Psoas muscle (tissue), 8 donors: ENCODE measurements around the gene LZTS3. TPM values are rescaled to one million over a fixed set of nuclear protein-coding genes. Genes with fewer than 3 reads are reported as not detected.

Source experiments
- ATAC-seq, 4 donors: fragments of 200-7000 bp; cut with Tn5 transposase; one replicate each; pipeline ENCODE4 v1.9.1; 2020; ENCODE audit warnings: moderate library complexity in 3 of 4, mild to moderate bottlenecking in 2 of 4
- DNase-seq, 2 donors: peaks; one replicate each; pipeline ENCODE4 v3.0.0-alpha.2; 2020
- H3K27ac ChIP-seq: fragments of 200-600 bp; one replicate; pipeline ENCODE4 v1.8.0; 2022
- H3K27me3 ChIP-seq, 3 donors: fragments of 200-600 bp in 1 of 3; one replicate each; pipeline versions ENCODE4 v1.6.1 to v1.8.0; 2013 to 2022; ENCODE audit warnings: low read length in 2 of 3, mild to moderate bottlenecking in 2 of 3, moderate library complexity in 1 of 3; ENCODE audit not compliant: insufficient read depth in 3 of 3
- H3K36me3 ChIP-seq, 2 donors: fragments of 200-600 bp in 1 of 2; one replicate each; pipeline versions ENCODE4 v1.6.1 to v1.8.0; 2013 to 2022; ENCODE audit warnings: low read depth in 1 of 2, mild to moderate bottlenecking in 1 of 2, moderate library complexity in 1 of 2; ENCODE audit not compliant: insufficient read depth in 1 of 2
- H3K4me1 ChIP-seq: fragments of 200-600 bp; one replicate; pipeline ENCODE4 v1.8.0; 2022
- H3K4me3 ChIP-seq: fragments of 200-600 bp; one replicate; pipeline ENCODE4 v1.8.0; 2022; ENCODE audit warnings: mild to moderate bottlenecking
- H3K9me3 ChIP-seq: fragments of 200-600 bp; one replicate; pipeline ENCODE4 v1.8.0; 2022
- whole genome bisulfite sequencing, 3 donors: extraction: QIAGEN DNeasy Blood & Tissue Kit; methylation state at CpG; one replicate each; pipeline versions ENCODE4 v1.1.6 to v1.1.7; 2013; 5-methylcytosine and 5-hydroxymethylcytosine counted together
- intact Hi-C, 2 donors: fragments of 100-400 bp; cut with DNase I; formaldehyde crosslinking; loops; one replicate each; pipeline versions ENCODE4 v1.11.0 to v1.14.2; 2022
- polyA plus RNA-seq, 3 donors: library from polyadenylated mRNA; stranded (reverse); fragments of 200-250 nt; gene quantifications; one replicate each; pipeline ENCODE4 v1.2.3, GENCODE V29; 2013
- total RNA-seq, 4 donors: library from RNA; stranded (reverse); fragmentation: NEBNext Ultra II Directional in 2 of 4; extraction: Animal tissue kit (Norgen Biotek cat#: 25700) in 2 of 4; gene quantifications; one replicate each; pipeline versions ENCODE4 v1.2.1 to v1.2.4, GENCODE V29; 2021 to 2023
- TF ChIP-seq, protein P1 (sequence below): fragments of 200-600 bp; IDR thresholded peaks from one replicate; pipeline ENCODE4 v1.8.0; 2022; ENCODE audit warnings: antibody characterized with exemption
- donor health status: healthy with polysubstance abuse.
- donor health status: DM: no; HTN: no; CAD: no; lungs with moderate emphysema.
- donor health status: Bipolar disorder and iron deficiency.
- donor health status: healthy.
- donor health status: DM: yes; HTN: yes; CAD: no.
- donor health status: DM: no; HTN: no; CAD: no.
- donor health status: DM: no; HTN: no; CAD: no.
- donor health status: DM: yes; HTN: yes; CAD: no.

LZTS3 gene
- total and polyA plus RNA-seq, 7 donors = 4.1 to 13.7 (median 7.9) TPM

DNA sequence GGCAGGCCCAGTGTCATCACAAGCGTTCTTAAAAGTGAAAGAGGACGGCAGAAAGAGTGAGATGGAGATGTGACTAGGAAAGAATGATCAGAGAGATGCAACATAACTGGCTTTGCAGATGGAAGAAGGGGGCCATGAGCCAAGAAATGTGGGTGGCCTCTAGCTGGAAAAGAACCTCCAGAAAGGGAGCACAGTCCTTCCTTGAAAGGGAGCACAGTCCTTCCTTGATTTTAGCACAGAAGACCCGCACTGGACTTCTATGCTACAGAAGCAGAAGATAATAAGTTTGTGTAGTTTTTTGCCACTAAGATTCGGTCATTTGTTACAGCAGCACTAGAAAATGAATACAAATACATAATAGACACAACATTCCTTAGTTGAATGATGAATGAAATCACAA, 7.0 kb upstream of the LZTS3 start:
- WGBS, 3 donors = 58 to 73% (median 70%) methylated on average over 4 of the region's 4 CpGs
- no peak overlapping the region for H3K4me3 ChIP-seq
- intact Hi-C loops = no loop called here
- DNase-seq (no peak), ATAC-seq (no peak)
- H3K4me1 ChIP-seq = peaks cover 3% of the 10 kb centered on the region
- H3K9me3 ChIP-seq = no peaks in the 10 kb centered on the region
- H3K36me3 ChIP-seq = peaks cover 0 to 23% of the 10 kb centered on the region in 2 donors
- H3K27ac ChIP-seq = no peak overlapping the region
- no peaks in the 10 kb centered on the region for H3K27me3 ChIP-seq
- TF ChIP-seq, protein P1, sequence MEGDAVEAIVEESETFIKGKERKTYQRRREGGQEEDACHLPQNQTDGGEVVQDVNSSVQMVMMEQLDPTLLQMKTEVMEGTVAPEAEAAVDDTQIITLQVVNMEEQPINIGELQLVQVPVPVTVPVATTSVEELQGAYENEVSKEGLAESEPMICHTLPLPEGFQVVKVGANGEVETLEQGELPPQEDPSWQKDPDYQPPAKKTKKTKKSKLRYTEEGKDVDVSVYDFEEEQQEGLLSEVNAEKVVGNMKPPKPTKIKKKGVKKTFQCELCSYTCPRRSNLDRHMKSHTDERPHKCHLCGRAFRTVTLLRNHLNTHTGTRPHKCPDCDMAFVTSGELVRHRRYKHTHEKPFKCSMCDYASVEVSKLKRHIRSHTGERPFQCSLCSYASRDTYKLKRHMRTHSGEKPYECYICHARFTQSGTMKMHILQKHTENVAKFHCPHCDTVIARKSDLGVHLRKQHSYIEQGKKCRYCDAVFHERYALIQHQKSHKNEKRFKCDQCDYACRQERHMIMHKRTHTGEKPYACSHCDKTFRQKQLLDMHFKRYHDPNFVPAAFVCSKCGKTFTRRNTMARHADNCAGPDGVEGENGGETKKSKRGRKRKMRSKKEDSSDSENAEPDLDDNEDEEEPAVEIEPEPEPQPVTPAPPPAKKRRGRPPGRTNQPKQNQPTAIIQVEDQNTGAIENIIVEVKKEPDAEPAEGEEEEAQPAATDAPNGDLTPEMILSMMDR = no peak

DNA sequence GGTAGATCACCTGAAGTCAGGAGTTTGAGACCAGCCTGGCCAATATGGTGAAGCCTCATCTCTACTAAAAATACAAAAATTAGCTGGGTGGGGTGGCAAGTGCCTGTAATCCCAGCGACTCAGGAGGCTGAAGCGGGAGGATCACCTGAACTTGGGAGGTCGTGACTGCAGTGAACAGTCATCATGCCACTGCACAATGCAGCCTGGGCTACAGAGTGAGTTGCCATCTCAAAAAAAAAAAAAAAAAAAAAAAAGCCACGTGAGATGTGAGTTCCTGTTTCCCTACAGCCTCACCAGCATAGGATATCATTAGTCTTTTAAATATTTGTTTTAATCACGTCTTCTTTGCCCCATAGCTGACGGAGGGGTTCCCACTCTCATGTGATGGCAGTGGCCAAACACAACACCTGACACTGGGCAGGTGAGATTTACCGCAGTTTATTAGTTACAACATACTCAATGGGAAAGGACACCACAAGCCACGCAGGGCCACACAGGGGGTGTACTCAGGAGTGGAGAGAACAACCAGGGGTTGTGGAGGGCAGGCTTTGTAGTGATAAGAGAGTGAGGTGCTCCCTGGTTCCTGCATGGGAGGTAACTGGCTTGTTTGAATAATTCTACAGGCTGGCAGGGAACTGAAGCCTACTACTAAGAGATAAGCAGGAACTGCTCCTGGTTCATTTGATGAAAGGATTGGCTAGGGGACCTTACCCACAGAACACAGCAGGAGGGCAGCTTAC, 4.6 kb upstream of the LZTS3 start:
- TF ChIP-seq, protein P1 = no peak
- peak overlapping the region; percentile 30 for H3K27ac ChIP-seq
- ATAC-seq (no peak), DNase-seq (peak in 1 of 2 donors; percentile 17)
- no peaks in the 10 kb centered on the region for H3K27me3 ChIP-seq
- peaks cover 13% of the 10 kb centered on the region for H3K4me1 ChIP-seq
- intact Hi-C loops = no loop called here
- 80 to 87% (median 81%) methylated on average over 8 of the region's 8 CpGs for WGBS, 3 donors
- no peak overlapping the region for H3K4me3 ChIP-seq
- no peaks in the 10 kb centered on the region for H3K9me3 ChIP-seq
- peaks cover 0 to 16% of the 10 kb centered on the region in 2 donors for H3K36me3 ChIP-seq

DNA sequence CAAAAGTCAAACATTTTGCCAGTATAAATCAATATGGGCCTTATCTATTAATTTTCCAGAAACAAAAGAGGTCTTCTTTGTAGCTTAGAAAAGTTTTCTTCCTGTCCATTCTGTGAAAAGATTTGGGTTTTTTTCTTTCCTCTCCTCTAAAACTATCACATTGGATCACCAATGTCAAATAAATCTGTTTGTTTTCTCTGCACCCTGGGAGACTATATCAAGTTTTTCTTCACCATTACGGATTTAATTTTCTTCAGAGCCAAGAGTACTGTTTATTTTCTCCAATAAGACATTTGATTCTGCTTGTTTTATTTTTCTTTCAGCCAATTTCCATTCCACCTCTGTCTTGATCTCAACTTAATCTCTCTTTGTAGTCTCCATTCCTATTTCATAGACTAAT, 1.9 kb upstream of the LZTS3 start:
- Histone ChIP-seq H3K27me3 (no peaks in the 10 kb centered on the region), H3K4me3 (peak overlapping the region; percentile 81), H3K9me3 (no peaks in the 10 kb centered on the region), H3K4me1 (peaks cover 17% of the 10 kb centered on the region), H3K27ac (peak overlapping the region; percentile 79), H3K36me3 (peaks cover 0 to 9% of the 10 kb centered on the region in 2 donors)
- intact Hi-C loops = no loop called here
- TF ChIP-seq, protein P1 = no peak
- ATAC-seq (no peak), DNase-seq (no peak)
- 38 to 76% (median 62%) methylated on average over 1 of the region's 1 CpG for WGBS, 3 donors

- intact Hi-C loops = no loop called here
- TF ChIP-seq, protein P1 = no peak
- Histone ChIP-seq H3K4me3 (peak overlapping the region; percentile 81), H3K9me3 (no peaks in the 10 kb centered on the region), H3K36me3 (peaks cover 0 to 3% of the 10 kb centered on the region in 2 donors), H3K4me1 (peaks cover 17% of the 10 kb centered on the region), H3K27me3 (no peaks in the 10 kb centered on the region), H3K27ac (peak overlapping the region; percentile 79)
- 21 to 37% (median 32%) methylated on average over 13 of the region's 13 CpGs for WGBS, 3 donors
- ATAC-seq (peak in 1 of 4 donors; percentile 48), DNase-seq (no peak)
Observed at GRCh38 chr20:3174442-3175261, 1.3 kb upstream of the LZTS3 start.
